Measurements from ENCODE around the gene PNMA6A. TPM values are rescaled to one million over a fixed set of nuclear protein-coding genes. Genes with fewer than 3 reads are reported as not detected.
A peak's percentile ranks its signal among the peaks of the same experiment; 100 is the strongest.

The PNMA6A gene
- total RNA-seq, 1 donor from 2014 or later: 1.2 TPM

DNA sequence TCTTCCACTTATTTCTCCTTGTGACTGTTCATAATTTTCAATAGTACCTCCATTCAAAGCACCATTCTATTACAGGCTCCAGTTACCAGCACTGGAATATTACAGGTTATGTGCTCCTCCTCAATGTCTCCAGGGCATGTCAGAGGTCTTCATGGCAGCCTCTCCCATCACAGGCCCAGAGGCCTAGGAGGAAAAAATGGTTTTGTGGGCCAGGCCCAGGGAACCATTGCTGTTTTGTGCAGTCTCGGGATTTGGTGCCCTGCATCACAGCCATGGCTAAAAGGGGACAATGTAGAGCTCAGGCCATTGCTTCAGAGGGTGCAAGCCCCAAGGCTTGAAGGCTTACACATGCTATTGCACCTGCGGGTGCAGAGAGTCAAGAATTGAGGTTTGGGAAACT, 23.2 kb upstream of the PNMA6A start:
- no peak for ATAC-seq
- intact Hi-C loops (cut with DNase I): no loop called here
- H3K27me3 ChIP-seq (ENCODE audit: low read depth): no peaks in the 10 kb centered on the region

DNA sequence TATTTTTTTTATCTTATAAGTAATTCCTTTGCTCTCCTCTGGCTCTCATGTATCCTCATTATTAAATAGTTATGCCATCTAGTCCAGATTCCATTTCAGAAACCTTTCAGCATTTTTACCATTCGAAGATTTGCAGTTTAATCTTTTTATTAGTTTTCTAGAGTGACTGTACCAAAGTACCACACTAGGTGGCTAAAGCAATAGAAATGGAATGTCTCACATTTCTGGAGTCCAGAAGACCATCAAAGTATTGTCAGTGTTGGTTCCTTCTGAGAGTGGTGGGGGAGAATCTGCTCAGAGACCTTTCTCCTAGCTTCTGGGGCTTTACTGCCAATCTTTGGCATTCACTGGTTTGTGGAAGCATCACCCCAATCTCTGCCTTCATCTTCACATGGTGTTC, 19.7 kb upstream of the PNMA6A start:
- Histone ChIP-seq H3K4me3 (no peak overlapping the region), H3K27me3 (ENCODE audit: low read depth) (peaks cover 4% of the 10 kb centered on the region), H3K36me3 (no peaks in the 10 kb centered on the region), H3K9me3 (no peaks in the 10 kb centered on the region), H3K4me1 (no peaks in the 10 kb centered on the region), H3K27ac (no peak overlapping the region)
- TF ChIP-seq, protein P1, sequence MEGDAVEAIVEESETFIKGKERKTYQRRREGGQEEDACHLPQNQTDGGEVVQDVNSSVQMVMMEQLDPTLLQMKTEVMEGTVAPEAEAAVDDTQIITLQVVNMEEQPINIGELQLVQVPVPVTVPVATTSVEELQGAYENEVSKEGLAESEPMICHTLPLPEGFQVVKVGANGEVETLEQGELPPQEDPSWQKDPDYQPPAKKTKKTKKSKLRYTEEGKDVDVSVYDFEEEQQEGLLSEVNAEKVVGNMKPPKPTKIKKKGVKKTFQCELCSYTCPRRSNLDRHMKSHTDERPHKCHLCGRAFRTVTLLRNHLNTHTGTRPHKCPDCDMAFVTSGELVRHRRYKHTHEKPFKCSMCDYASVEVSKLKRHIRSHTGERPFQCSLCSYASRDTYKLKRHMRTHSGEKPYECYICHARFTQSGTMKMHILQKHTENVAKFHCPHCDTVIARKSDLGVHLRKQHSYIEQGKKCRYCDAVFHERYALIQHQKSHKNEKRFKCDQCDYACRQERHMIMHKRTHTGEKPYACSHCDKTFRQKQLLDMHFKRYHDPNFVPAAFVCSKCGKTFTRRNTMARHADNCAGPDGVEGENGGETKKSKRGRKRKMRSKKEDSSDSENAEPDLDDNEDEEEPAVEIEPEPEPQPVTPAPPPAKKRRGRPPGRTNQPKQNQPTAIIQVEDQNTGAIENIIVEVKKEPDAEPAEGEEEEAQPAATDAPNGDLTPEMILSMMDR (IDR thresholded peaks at IDR 0.05): no peak
- intact Hi-C loops (cut with DNase I): no loop called here
- ATAC-seq: no peak
- DNase-seq: no peak

More for the DNA sequence above, 23.2 kb upstream of the PNMA6A start:
- H3K4me3 ChIP-seq: no peak overlapping the region
- TF ChIP-seq, protein P1 (IDR thresholded peaks at IDR 0.05): no peak
- no peaks in the 10 kb centered on the region for H3K36me3 ChIP-seq
- no peak overlapping the region for H3K27ac ChIP-seq
- no peaks in the 10 kb centered on the region for H3K9me3 ChIP-seq
- H3K4me1 ChIP-seq: no peaks in the 10 kb centered on the region
- DNase-seq: no peak

DNA sequence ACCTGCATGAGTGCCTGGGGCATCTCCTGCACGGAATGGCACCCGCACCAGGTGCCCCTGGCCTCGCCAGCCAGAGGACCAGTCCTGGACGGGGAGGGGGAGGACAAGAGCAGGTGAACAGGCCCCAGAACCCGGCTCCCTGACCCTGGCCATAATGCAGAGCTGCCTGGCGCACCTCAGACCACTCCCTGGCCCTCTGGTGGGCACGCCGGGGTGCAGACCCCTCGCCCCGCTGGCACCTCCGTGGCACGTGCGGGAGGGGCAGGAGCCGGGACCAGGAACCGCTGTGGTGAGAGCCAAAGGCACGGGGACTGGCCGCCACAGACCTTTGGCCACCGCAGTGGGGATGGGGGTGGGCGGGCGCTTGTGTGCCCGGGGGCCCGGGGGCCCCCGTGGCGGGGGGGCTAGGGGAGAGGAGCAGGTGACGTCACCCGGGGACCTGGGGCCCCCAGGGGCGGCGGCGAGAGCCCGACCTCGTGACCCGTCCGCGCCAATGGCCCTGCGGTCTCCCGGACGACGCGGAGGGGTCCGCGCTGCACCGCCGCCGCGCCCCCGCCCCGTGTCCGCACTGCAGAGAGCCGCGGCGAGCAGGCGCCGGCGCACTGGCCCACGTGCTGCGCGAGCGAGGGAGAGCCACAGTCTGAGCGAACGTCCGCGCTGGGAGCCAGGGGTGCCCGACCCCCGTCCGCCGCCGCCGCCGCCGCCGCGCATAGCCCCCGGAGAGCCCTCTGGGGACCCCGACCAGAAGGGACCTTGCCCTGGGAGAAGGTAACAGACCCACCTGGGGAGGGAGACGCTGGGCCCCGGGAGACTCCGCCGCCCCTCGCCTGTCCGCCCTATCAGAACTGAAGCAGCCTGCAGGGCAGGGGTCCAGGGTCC, 16.1 kb upstream of the PNMA6A start, which contains the start of gene PNMA3:
TSS of gene PNMA3 (plus strand) at position 600 of the 879 bp plus-strand sequence. CDS start 586 bp downstream, outside the sequence.
- Histone ChIP-seq H3K36me3 (no peaks in the 10 kb centered on the region), H3K27me3 (ENCODE audit: low read depth) (peaks cover 6% of the 10 kb centered on the region), H3K9me3 (no peaks in the 10 kb centered on the region), H3K4me3 (no peak within 1 kb of the TSS), H3K27ac (no peak within 1 kb of the TSS), H3K4me1 (no peaks in the 10 kb centered on the region)
- TF ChIP-seq, protein P1 (IDR thresholded peaks at IDR 0.05): no peak
- ATAC-seq (peak; percentile 54 to 55), DNase-seq (no peak)
- intact Hi-C loops (cut with DNase I): no loop called here

DNA sequence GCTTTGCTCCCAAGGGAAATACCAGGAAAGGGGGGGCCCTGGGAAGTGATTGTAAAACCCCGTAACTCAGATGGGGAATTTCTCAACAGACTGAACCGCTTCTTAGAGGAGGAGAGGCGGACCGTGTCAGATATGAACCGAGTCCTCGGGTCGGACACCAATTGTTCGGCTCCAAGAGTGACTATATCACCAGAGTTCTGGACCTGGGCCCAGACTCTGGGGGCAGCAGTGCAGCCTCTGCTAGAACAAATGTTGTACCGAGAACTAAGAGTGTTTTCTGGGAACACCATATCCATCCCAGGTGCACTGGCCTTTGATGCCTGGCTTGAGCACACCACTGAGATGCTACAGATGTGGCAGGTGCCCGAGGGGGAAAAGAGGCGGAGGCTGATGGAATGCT, 15.0 kb upstream of the PNMA6A start:
- no peak overlapping the region for H3K4me3 ChIP-seq
- H3K27me3 ChIP-seq (ENCODE audit: low read depth): peaks cover 6% of the 10 kb centered on the region
- no peak for ATAC-seq
- no peaks in the 10 kb centered on the region for H3K4me1 ChIP-seq
- no peak for DNase-seq
- H3K36me3 ChIP-seq: no peaks in the 10 kb centered on the region
- intact Hi-C loops (cut with DNase I): no loop called here
- TF ChIP-seq, protein P1 (IDR thresholded peaks at IDR 0.05): no peak
- H3K27ac ChIP-seq: no peak overlapping the region
- no peaks in the 10 kb centered on the region for H3K9me3 ChIP-seq

DNA sequence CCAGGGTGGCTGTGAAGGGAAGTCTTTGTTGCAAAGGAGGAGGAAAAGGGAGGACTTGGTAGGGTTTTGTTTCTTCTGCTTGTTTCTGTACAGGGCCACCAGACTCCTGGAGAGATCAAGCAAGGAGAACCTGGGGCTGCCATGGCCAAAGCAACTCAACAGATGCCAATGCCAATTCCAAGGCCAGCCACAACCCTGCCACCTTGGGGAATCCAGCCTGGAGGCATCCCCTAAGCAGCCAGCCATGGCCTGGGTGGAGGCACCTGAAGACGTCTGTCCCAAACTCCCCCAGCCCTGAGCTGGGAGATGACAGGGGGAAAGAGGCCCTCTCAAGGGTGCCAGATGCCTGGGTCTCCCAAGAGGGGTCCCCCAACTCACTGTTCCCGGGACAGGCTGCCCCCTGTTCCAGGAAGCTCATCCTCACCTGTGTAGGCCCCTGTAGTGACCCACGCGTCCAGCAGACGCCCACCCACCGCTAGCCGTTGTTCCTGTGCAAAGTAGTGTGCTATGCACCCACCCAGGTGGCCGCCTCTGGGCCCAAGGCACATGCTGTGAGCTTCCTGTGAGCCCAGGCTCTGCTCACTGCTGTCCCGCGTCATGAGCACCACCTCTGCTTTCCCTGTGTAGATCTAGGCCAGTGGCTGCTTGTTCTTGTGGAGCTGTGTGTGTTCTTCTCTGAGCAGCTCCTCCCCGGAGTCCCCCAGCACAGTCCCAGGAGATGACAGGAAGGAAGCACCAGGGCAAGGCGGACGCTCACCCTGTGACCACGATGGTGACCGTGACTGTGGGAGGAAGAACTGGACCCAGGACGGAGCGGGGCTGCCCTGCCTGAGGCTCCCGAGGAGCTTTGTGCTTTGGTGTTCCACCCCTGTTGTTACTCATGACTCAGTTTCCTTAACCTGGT, 12.8 kb upstream of the PNMA6A start:
- Histone ChIP-seq H3K27ac (no peak overlapping the region), H3K27me3 (ENCODE audit: low read depth) (peaks cover 6% of the 10 kb centered on the region), H3K4me1 (no peaks in the 10 kb centered on the region), H3K36me3 (no peaks in the 10 kb centered on the region), H3K9me3 (no peaks in the 10 kb centered on the region), H3K4me3 (no peak overlapping the region)
- DNase-seq (no peak), ATAC-seq (no peak)
- intact Hi-C loops (cut with DNase I): no loop called here
- TF ChIP-seq, protein P1 (IDR thresholded peaks at IDR 0.05): no peak

All from lower lobe of right lung (tissue), 2 donors.